PFSK-1 (cell line): ENCODE results near the gene CAMK2N1.

ENCODE experiments used
- POLR2AphosphoS5 ChIP-seq: IDR thresholded peaks from 2 replicates; pipeline ENCODE4 v1.6.1; 2012; ENCODE audit warnings: low read depth, mild to moderate bottlenecking, control low read depth, low read length, moderate library complexity
- TF ChIP-seq, protein P1 (sequence below), 2 experiments: IDR thresholded peaks; 2 replicates each; pipeline versions ENCODE4 v1.6.1 to v1.8.0; 2011 to 2012; ENCODE audit warnings: low read depth in 2 of 2, low read length in 2 of 2, control low read depth in 1 of 2, inconsistent platforms in 1 of 2, mild to moderate bottlenecking in 1 of 2, moderate library complexity in 1 of 2; ENCODE audit not compliant: insufficient read depth in 1 of 2

- TF ChIP-seq, protein P1, sequence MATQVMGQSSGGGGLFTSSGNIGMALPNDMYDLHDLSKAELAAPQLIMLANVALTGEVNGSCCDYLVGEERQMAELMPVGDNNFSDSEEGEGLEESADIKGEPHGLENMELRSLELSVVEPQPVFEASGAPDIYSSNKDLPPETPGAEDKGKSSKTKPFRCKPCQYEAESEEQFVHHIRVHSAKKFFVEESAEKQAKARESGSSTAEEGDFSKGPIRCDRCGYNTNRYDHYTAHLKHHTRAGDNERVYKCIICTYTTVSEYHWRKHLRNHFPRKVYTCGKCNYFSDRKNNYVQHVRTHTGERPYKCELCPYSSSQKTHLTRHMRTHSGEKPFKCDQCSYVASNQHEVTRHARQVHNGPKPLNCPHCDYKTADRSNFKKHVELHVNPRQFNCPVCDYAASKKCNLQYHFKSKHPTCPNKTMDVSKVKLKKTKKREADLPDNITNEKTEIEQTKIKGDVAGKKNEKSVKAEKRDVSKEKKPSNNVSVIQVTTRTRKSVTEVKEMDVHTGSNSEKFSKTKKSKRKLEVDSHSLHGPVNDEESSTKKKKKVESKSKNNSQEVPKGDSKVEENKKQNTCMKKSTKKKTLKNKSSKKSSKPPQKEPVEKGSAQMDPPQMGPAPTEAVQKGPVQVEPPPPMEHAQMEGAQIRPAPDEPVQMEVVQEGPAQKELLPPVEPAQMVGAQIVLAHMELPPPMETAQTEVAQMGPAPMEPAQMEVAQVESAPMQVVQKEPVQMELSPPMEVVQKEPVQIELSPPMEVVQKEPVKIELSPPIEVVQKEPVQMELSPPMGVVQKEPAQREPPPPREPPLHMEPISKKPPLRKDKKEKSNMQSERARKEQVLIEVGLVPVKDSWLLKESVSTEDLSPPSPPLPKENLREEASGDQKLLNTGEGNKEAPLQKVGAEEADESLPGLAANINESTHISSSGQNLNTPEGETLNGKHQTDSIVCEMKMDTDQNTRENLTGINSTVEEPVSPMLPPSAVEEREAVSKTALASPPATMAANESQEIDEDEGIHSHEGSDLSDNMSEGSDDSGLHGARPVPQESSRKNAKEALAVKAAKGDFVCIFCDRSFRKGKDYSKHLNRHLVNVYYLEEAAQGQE (IDR thresholded peaks at IDR 0.05; ENCODE audit: insufficient read depth in 1 of 2, low read depth in 2 of 2, low read length in 2 of 2): no peak
- no peak for TF ChIP-seq POLR2AphosphoS5
These were observed 42.2 kb upstream of the CAMK2N1 start for GRCh38 chr1:20528221-20528620.
